Fibroblast of lung (primary cell): Measurements from ENCODE around the gene RBBP8. TPM values are rescaled to one million over a fixed set of nuclear protein-coding genes. Genes with fewer than 3 reads are reported as not detected.

ENCODE experiments used
- DNase-seq, 2 donors: peaks; one replicate each; pipeline versions ENCODE4 v3.0.0 to v3.0.0-alpha.2; 2010; ENCODE audit warnings: low read depth in 2 of 2
- H2AFZ ChIP-seq: 2 replicates; pipeline ENCODE4 v1.5.1; 2012; ENCODE audit warnings: low read length, control low read depth, inconsistent platforms
- H3K27ac ChIP-seq: 2 replicates; pipeline ENCODE4 v1.5.1; 2011; ENCODE audit warnings: low read length, control low read depth; ENCODE audit not compliant: insufficient read depth
- H3K27me3 ChIP-seq: 2 replicates; pipeline ENCODE4 v1.5.1; 2011; ENCODE audit warnings: mild to moderate bottlenecking, low read length; ENCODE audit not compliant: control insufficient read depth, insufficient read depth
- H3K36me3 ChIP-seq: 2 replicates; pipeline ENCODE4 v1.5.1; 2011; ENCODE audit warnings: low read length; ENCODE audit not compliant: control insufficient read depth, insufficient read depth
- H3K4me1 ChIP-seq: 2 replicates; pipeline ENCODE4 v1.5.1; 2011; ENCODE audit warnings: low read length; ENCODE audit not compliant: control insufficient read depth, insufficient read depth; ENCODE audit errors: extremely low read depth
- H3K4me2 ChIP-seq: 2 replicates; pipeline ENCODE4 v1.5.1; 2011; ENCODE audit warnings: low read length, control low read depth; ENCODE audit not compliant: insufficient read depth; ENCODE audit errors: extremely low read depth
- H3K4me3 ChIP-seq, 4 experiments: fragments of 200-600 bp in 1 of 4; sonication (generic) in 1 of 4; replicated peaks in 1 of 4; 2 replicates each; pipeline ENCODE4 v1.5.1; 2011 to 2016; ENCODE audit warnings: low read length in 4 of 4, low read depth in 3 of 4, mild to moderate bottlenecking in 3 of 4, control low read depth in 2 of 4, inconsistent platforms in 1 of 4, mixed read lengths in 1 of 4; ENCODE audit not compliant: insufficient read depth in 1 of 4; ENCODE audit errors: control extremely low read depth in 1 of 4
- H3K79me2 ChIP-seq: 2 replicates; pipeline ENCODE4 v1.5.1; 2012; ENCODE audit warnings: mild to moderate bottlenecking, low read length, inconsistent platforms; ENCODE audit not compliant: control insufficient read depth, insufficient read depth
- H3K9ac ChIP-seq: 2 replicates; pipeline ENCODE4 v1.5.1; 2011; ENCODE audit warnings: mild to moderate bottlenecking, low read length, control low read depth; ENCODE audit not compliant: insufficient read depth
- H3K9me3 ChIP-seq: 2 replicates; pipeline ENCODE4 v1.5.1; 2012; ENCODE audit warnings: low read depth, low read length; ENCODE audit not compliant: control insufficient read depth, insufficient read depth
- H4K20me1 ChIP-seq: 2 replicates; pipeline ENCODE4 v1.5.1; 2011; ENCODE audit warnings: low read length; ENCODE audit not compliant: control insufficient read depth, insufficient read depth; ENCODE audit errors: extremely low read depth
- EZH2 ChIP-seq: IDR thresholded peaks from 2 replicates; pipeline ENCODE4 v1.5.1; 2012; ENCODE audit warnings: low read length, control low read depth, mild to moderate bottlenecking; ENCODE audit errors: missing control alignments
- polyA plus RNA-seq, 2 donors: library from polyadenylated mRNA; depleted of rRNA in 1 of 2; stranded (reverse) in 1 of 2; unstranded in 1 of 2; fragments of >200 nt; gene quantifications; 2 replicates each; pipeline ENCODE4 v1.2.1, GENCODE V29; 2011 to 2012; ENCODE audit warnings: missing spikeins in 1 of 2
- total RNA-seq: library from RNA; depleted of rRNA; stranded (reverse); fragments of >200 nt; gene quantifications from 2 replicates; pipeline ENCODE4 v1.2.1, GENCODE V29; 2014
- TF ChIP-seq, protein P1 (sequence below), 2 donors: IDR thresholded peaks in 1 of 2; conservative IDR thresholded peaks in 1 of 2; 1 replicate in 1 of 2; 2 replicates in 1 of 2; pipeline ENCODE4 v1.5.1; 2011 to 2012; ENCODE audit warnings: low read length in 2 of 2, control low read depth in 1 of 2, inconsistent platforms in 1 of 2, low read depth in 1 of 2, mild to moderate bottlenecking in 1 of 2

The RBBP8 gene
- total and polyA plus RNA-seq, 2 donors (not counting 1 experiment from before 2014, with no cell fraction given) = 17.8 to 21.0 TPM

GRCh38 chr18:23072079-23072478, 139.0 kb downstream of the RBBP8 start:
- no peaks in the 10 kb centered on the region for H4K20me1 ChIP-seq
- no peaks in the 10 kb centered on the region for H3K9me3 ChIP-seq
- no peak overlapping the region for H3K9ac ChIP-seq
- H3K4me2 ChIP-seq = no peak overlapping the region
- no peak overlapping the region for H3K4me3 ChIP-seq
- no peaks in the 10 kb centered on the region for H3K4me1 ChIP-seq
- H3K36me3 ChIP-seq = no peaks in the 10 kb centered on the region
- TF ChIP-seq, protein P1, sequence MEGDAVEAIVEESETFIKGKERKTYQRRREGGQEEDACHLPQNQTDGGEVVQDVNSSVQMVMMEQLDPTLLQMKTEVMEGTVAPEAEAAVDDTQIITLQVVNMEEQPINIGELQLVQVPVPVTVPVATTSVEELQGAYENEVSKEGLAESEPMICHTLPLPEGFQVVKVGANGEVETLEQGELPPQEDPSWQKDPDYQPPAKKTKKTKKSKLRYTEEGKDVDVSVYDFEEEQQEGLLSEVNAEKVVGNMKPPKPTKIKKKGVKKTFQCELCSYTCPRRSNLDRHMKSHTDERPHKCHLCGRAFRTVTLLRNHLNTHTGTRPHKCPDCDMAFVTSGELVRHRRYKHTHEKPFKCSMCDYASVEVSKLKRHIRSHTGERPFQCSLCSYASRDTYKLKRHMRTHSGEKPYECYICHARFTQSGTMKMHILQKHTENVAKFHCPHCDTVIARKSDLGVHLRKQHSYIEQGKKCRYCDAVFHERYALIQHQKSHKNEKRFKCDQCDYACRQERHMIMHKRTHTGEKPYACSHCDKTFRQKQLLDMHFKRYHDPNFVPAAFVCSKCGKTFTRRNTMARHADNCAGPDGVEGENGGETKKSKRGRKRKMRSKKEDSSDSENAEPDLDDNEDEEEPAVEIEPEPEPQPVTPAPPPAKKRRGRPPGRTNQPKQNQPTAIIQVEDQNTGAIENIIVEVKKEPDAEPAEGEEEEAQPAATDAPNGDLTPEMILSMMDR (conservative IDR thresholded peaks at IDR 0.05 in 1 of 2, IDR thresholded peaks at IDR 0.05 in 1 of 2; ENCODE audit: low read depth in 1 of 2, low read length in 2 of 2) = no peak
- TF ChIP-seq EZH2 = no peak
- H3K27me3 ChIP-seq = no peaks in the 10 kb centered on the region
- no peak overlapping the region for H2AFZ ChIP-seq
- no peak for DNase-seq
- no peaks in the 10 kb centered on the region for H3K79me2 ChIP-seq
- H3K27ac ChIP-seq = no peak overlapping the region

GRCh38 chr18:23073996-23074606, 141.0 kb downstream of the RBBP8 start:
- TF ChIP-seq, protein P1 (conservative IDR thresholded peaks at IDR 0.05 in 1 of 2, IDR thresholded peaks at IDR 0.05 in 1 of 2; ENCODE audit: low read depth in 1 of 2, low read length in 2 of 2) = no peak
- no peak for TF ChIP-seq EZH2
- H3K9me3 ChIP-seq = no peaks in the 10 kb centered on the region
- peak overlapping the region; percentile 23 for H2AFZ ChIP-seq
- no peaks in the 10 kb centered on the region for H3K4me1 ChIP-seq
- no peaks in the 10 kb centered on the region for H3K27me3 ChIP-seq
- H4K20me1 ChIP-seq = no peaks in the 10 kb centered on the region
- H3K9ac ChIP-seq = no peak overlapping the region
- H3K36me3 ChIP-seq = no peaks in the 10 kb centered on the region
- H3K79me2 ChIP-seq = no peaks in the 10 kb centered on the region
- H3K4me2 ChIP-seq = no peak overlapping the region
- DNase-seq = no peak
- H3K27ac ChIP-seq = no peak overlapping the region
- no peak overlapping the region for H3K4me3 ChIP-seq

Other genes starting within 250 kb of the RBBP8 start
- gene CABLES1, start 202.2 kb downstream of the RBBP8 start, total RNA-seq = 11.4 and 15.7 TPM in 2 replicates
- gene CABLES1, start 202.2 kb downstream of the RBBP8 start, polyA plus RNA-seq = 5.1 and 9.8 TPM in 2 replicates